Transverse colon (tissue), 4 donors: Measurements from ENCODE around the gene RAB26. TPM values are rescaled to one million over a fixed set of nuclear protein-coding genes. Genes with fewer than 3 reads are reported as not detected.

Source experiments
- DNase-seq: peaks from one replicate; pipeline ENCODE4 v3.0.0-alpha.2; 2019
- H3K27ac ChIP-seq, 4 donors: fragments of 200-600 bp; sonication (generic); 2 replicates each; pipeline ENCODE4 v1.5.1; 2016 to 2018; ENCODE audit warnings: inconsistent platforms in 4 of 4
- H3K27me3 ChIP-seq: fragments of 200-600 bp; sonication (generic); 2 replicates; pipeline ENCODE4 v1.5.1; 2017; ENCODE audit warnings: inconsistent platforms
- H3K36me3 ChIP-seq, 4 donors: fragments of 200-600 bp; sonication (generic); 2 replicates each; pipeline ENCODE4 v1.5.1; 2017 to 2019; ENCODE audit warnings: inconsistent platforms in 4 of 4
- H3K4me1 ChIP-seq, 4 donors: fragments of 200-600 bp; sonication (generic); 2 replicates each; pipeline ENCODE4 v1.5.1; 2017 to 2020; ENCODE audit warnings: inconsistent platforms in 4 of 4
- H3K4me3 ChIP-seq, 4 donors: fragments of 200-600 bp; sonication (generic); 1 replicate in 1 of 4; 2 replicates in 3 of 4; pipeline versions ENCODE4 v1.5.1 to v1.6.1; 2017 to 2019; ENCODE audit warnings: inconsistent platforms in 4 of 4
- H3K9me3 ChIP-seq, 2 donors: fragments of 200-600 bp; sonication (generic); 2 replicates each; pipeline ENCODE4 v1.5.1; 2017 to 2019; ENCODE audit warnings: inconsistent platforms in 2 of 2
- EP300 ChIP-seq: sonication (generic); formaldehyde crosslinking; IDR thresholded peaks from one replicate; pipeline ENCODE4 v1.6.1; 2017; ENCODE audit warnings: antibody characterized with exemption, low read depth
- POLR2A ChIP-seq: fragments of 450-650 bp; IDR thresholded peaks from one replicate; pipeline ENCODE4 v1.6.1; 2016; ENCODE audit warnings: antibody characterized with exemption, mild to moderate bottlenecking, moderate library complexity
- POLR2AphosphoS5 ChIP-seq, 3 donors: sonication (generic); formaldehyde crosslinking; IDR thresholded peaks; one replicate each; pipeline ENCODE4 v1.6.1; 2016; ENCODE audit warnings: antibody characterized with exemption in 3 of 3
- WGBS, 2 donors: methylation state at CpG; one replicate each; pipeline ENCODE4 v1.1.5; 2018; ENCODE audit warnings: low coverage in 1 of 2; 5-methylcytosine and 5-hydroxymethylcytosine counted together
- in situ Hi-C, 4 donors: fragments of 200-750 bp; cut with MboI; loops; one replicate each; pipeline versions ENCODE4 v1.15.0 to v1.15.1; 2017; ENCODE audit warnings: low sequenced_read_pairs in 3 of 4, low pct_ligation_motif_present in 1 of 4, low pct_unique_long_range_greater_than_20kb in 1 of 4
- intact Hi-C: fragments of 100-400 bp; cut with DNase I; formaldehyde crosslinking; loops from one replicate; pipeline ENCODE4 v1.15.1; 2023; ENCODE audit warnings: low total_unique reads
- total RNA-seq, 4 donors: library from RNA; depleted of rRNA; stranded (reverse); fragments of >200 nt; gene quantifications; one replicate each; pipeline ENCODE4 v1.1.0, GENCODE V29; 2016
- TF ChIP-seq, protein P1 (sequence below), 5 experiments: fragments of 200-600 bp in 3 of 5; fragments of 450-650 bp in 2 of 5; sonication (generic) in 3 of 5; IDR thresholded peaks; 1 replicate in 2 of 5; 2 replicates in 3 of 5; pipeline ENCODE4 v1.5.1; 2016 to 2017; ENCODE audit warnings: antibody characterized with exemption in 5 of 5, inconsistent platforms in 3 of 5, mild to moderate bottlenecking in 2 of 5, moderate library complexity in 1 of 5

The RAB26 gene
- total RNA-seq, 4 donors from 2014 or later, result 8.3 to 28.4 (median 14.2) TPM

DNA sequence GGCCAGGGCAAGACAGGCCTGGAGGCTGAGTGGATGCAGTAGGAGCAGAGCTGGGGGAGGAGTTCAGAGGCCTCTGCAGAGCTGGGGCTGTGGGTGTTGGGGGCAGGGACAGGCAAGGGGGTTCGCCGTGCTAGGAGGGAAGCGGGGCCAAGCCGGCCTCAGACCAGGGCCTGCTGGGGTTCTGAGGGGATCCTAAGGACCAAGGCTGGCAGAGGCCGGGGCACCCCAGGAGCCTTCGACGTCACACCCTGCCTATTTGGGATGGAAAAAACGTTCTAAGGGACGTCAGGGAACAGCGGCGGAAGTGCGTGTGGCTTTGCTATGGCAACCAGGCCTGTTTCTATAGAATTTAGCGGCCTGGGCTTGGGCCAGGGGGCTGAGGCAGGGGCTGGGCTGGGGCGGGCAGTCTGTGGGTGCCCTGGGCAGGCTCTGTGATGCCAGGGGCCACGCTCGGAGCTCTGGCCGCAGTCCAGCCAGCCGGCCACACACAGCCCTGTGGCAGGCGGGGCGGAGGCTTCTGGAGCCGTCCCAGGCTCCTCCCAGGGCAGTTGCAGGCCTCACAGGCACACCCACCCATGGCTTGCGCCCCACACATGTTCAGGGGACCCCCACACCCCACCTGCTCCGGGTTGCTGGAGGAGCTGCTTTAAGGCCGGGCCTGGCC, 10.9 kb downstream of the RAB26 start:
- Histone ChIP-seq H3K27ac (peak overlapping the region; percentile 87 to 92 (median 90)), H3K27me3 (no peaks in the 10 kb centered on the region), H3K36me3 (no peaks in the 10 kb centered on the region), H3K4me1 (peaks cover 45 to 82% (median 79%) of the 10 kb centered on the region in 4 donors), H3K9me3 (no peaks in the 10 kb centered on the region), H3K4me3 (peak overlapping the region in 2 of 4 donors; percentile 13 to 38)
- in situ Hi-C loops, result loop anchor here in 1 of 4 donors (25.0 kb wide), 1 partner anchor 328 kb away; the partner anchor contains the start of gene TBC1D24
- WGBS, 2 donors, result 36% methylated on average over 19 of the region's 24 CpGs; no CpG with 5 or more reads in 1 of the 2 donors
- peak; percentile 70 for DNase-seq
- intact Hi-C loops, result no loop called here
- TF ChIP-seq, protein P1, sequence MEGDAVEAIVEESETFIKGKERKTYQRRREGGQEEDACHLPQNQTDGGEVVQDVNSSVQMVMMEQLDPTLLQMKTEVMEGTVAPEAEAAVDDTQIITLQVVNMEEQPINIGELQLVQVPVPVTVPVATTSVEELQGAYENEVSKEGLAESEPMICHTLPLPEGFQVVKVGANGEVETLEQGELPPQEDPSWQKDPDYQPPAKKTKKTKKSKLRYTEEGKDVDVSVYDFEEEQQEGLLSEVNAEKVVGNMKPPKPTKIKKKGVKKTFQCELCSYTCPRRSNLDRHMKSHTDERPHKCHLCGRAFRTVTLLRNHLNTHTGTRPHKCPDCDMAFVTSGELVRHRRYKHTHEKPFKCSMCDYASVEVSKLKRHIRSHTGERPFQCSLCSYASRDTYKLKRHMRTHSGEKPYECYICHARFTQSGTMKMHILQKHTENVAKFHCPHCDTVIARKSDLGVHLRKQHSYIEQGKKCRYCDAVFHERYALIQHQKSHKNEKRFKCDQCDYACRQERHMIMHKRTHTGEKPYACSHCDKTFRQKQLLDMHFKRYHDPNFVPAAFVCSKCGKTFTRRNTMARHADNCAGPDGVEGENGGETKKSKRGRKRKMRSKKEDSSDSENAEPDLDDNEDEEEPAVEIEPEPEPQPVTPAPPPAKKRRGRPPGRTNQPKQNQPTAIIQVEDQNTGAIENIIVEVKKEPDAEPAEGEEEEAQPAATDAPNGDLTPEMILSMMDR (IDR thresholded peaks at IDR 0.05), result no peak
- no peak for TF ChIP-seq POLR2AphosphoS5 (IDR thresholded peaks at IDR 0.05)
- TF ChIP-seq EP300, result peak; percentile 2
- TF ChIP-seq POLR2A, result no peak

DNA sequence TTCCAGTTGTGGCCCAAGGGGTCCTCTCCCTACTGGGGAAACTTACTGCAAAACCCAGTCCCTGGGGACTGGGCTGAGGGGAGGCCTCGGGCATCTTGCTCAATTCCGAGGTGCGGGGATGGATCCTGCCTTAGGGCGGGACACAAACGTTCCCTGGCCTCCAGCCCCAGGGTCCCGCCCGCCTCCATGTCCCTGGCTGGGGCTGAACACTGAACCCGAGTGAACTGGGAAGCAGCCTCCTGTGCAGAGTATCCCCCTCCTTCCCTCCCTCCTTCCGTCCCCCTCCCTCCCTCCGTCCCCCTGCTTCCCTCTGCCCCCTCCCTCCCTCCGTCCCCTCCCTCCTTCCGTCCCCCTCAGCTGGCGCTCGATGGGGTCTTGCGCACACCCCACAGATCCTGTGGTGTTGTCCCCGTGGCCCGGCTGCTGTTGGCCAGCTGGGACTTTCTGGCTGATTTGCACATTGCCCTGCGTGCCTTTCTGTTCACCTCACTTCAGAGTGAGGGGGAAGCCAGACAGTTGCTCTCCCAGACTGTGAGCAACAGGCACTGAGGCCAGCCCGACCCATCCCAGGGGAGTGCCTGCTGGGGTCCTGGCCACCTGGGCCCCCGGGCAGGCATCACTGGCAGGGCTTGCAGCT, 12.6 kb downstream of the RAB26 start:
- in situ Hi-C loops, result loop anchor here in 1 of 4 donors (25.0 kb wide), 1 partner anchor 326 kb away; the partner anchor contains the start of gene TBC1D24
- intact Hi-C loops, result no loop called here
- Histone ChIP-seq H3K36me3 (no peaks in the 10 kb centered on the region), H3K27me3 (no peaks in the 10 kb centered on the region), H3K9me3 (no peaks in the 10 kb centered on the region), H3K27ac (peak overlapping the region; percentile 42 to 92 (median 90)), H3K4me1 (peaks cover 45 to 78% (median 74%) of the 10 kb centered on the region in 4 donors), H3K4me3 (no peak overlapping the region)
- peak; percentile 58 for DNase-seq
- TF ChIP-seq, protein P1 (IDR thresholded peaks at IDR 0.05), result no peak
- TF ChIP-seq POLR2A (no peak), POLR2AphosphoS5 (IDR thresholded peaks at IDR 0.05) (peak in 1 of 3 donors; percentile 10)
- WGBS, 2 donors, result 58% methylated on average over 14 of the region's 20 CpGs; no CpG with 5 or more reads in 1 of the 2 donors

GRCh38 chr16:2161911-2162310, 13.5 kb downstream of the RAB26 start:
- TF ChIP-seq, protein P1 (IDR thresholded peaks at IDR 0.05), result no peak
- TF ChIP-seq POLR2AphosphoS5 (IDR thresholded peaks at IDR 0.05) (no peak), EP300 (no peak), POLR2A (no peak)
- Histone ChIP-seq H3K9me3 (no peaks in the 10 kb centered on the region), H3K27me3 (no peaks in the 10 kb centered on the region), H3K4me3 (no peak overlapping the region), H3K27ac (peak overlapping the region; percentile 42 to 92 (median 90)), H3K4me1 (peaks cover 39 to 70% (median 66%) of the 10 kb centered on the region in 4 donors), H3K36me3 (no peaks in the 10 kb centered on the region)
- WGBS, 2 donors, result 91% methylated on average over 10 of the region's 10 CpGs; no CpG with 5 or more reads in 1 of the 2 donors
- no peak for DNase-seq
- in situ Hi-C loops, result loop anchor here in 1 of 4 donors (25.0 kb wide), 1 partner anchor 325 kb away; the partner anchor contains the start of gene TBC1D24
- intact Hi-C loops, result no loop called here

DNA sequence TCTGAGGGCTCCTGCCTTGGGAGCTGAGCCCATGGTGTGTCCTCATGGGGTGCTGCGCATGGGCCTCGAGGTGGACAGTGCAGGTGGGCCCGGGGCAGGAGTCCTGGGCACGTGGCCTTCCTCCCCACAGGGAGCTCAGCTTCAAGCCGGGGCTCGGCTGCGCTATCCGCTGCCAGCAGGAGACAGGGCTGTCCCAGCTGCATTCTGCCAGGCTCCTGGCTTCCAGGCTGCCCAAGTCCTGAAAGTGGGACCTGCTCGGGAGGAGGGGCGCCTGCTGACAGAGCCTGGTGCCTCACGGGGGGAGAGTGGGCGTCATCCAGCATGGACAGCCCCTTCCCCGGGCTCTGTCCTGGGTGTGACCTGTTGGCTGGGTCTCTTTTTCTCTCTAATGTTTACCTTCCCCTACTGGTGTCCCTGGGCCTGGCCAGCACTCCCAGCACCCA, 14.3 kb downstream of the RAB26 start:
- 61% methylated on average over 6 of the region's 13 CpGs; no CpG with 5 or more reads in 1 of the 2 donors for WGBS, 2 donors
- intact Hi-C loops, result no loop called here
- DNase-seq, result no peak

More for the DNA sequence above, 14.3 kb downstream of the RAB26 start:
- no peaks in the 10 kb centered on the region for H3K36me3 ChIP-seq
- H3K4me3 ChIP-seq, result no peak overlapping the region
- TF ChIP-seq POLR2AphosphoS5 (IDR thresholded peaks at IDR 0.05), result no peak
- TF ChIP-seq, protein P1 (IDR thresholded peaks at IDR 0.05), result no peak
- TF ChIP-seq EP300, result no peak
- no peaks in the 10 kb centered on the region for H3K9me3 ChIP-seq
- H3K27ac ChIP-seq, result peak overlapping the region; percentile 53 to 89 (median 74)
- in situ Hi-C loops, result loop anchor here in 1 of 4 donors (25.0 kb wide), 1 partner anchor 325 kb away; the partner anchor contains the start of gene TBC1D24
- peaks cover 31 to 63% (median 58%) of the 10 kb centered on the region in 4 donors for H3K4me1 ChIP-seq
- no peaks in the 10 kb centered on the region for H3K27me3 ChIP-seq
